LNCaP clone FGC (cell line): Measurements from ENCODE around the gene MARCHF10.
"Not testable (repeated sequence)": the region's sequence is repeated elsewhere in the genome, so short reads cannot be mapped to it uniquely, and the experiment has no call there.

Experiments used
- DNase-seq: peaks from one replicate; pipeline ENCODE4 v3.0.0-alpha.2; 2011; ENCODE audit warnings: low read depth
- H3K4me3 ChIP-seq: 2 replicates; pipeline ENCODE4 v1.5.1; 2011; ENCODE audit warnings: mild to moderate bottlenecking, low read depth, low read length, control low read depth
- CTCF ChIP-seq: IDR thresholded peaks from 2 replicates; pipeline ENCODE4 v1.5.1; 2012; ENCODE audit warnings: mild to moderate bottlenecking; ENCODE audit not compliant: control insufficient read depth, insufficient read depth; ENCODE audit errors: extremely low read depth

The MARCHF10 gene

GRCh38 chr17:62848334-62848733, 40.2 kb upstream of the MARCHF10 start:
- no peak for TF ChIP-seq CTCF
- no peak overlapping the region for H3K4me3 ChIP-seq
- DNase-seq = no peak

- no peak for DNase-seq
- TF ChIP-seq CTCF = no peak
- H3K4me3 ChIP-seq = no peak overlapping the region
These were observed 39.3 kb upstream of the MARCHF10 start for GRCh38 chr17:62847426-62847825.

GRCh38 chr17:62840871-62841270, 32.8 kb upstream of the MARCHF10 start:
- no peak overlapping the region for H3K4me3 ChIP-seq
- no peak for DNase-seq
- TF ChIP-seq CTCF = no peak

GRCh38 chr17:62833816-62834215, 25.7 kb upstream of the MARCHF10 start:
- DNase-seq, H3K4me3 ChIP-seq: not testable (repeated sequence)

GRCh38 chr17:62832405-62832804, 24.3 kb upstream of the MARCHF10 start:
- no peak for TF ChIP-seq CTCF
- no peak for DNase-seq
- no peak overlapping the region for H3K4me3 ChIP-seq

- not testable (repeated sequence) for H3K4me3 ChIP-seq, DNase-seq
These were observed 23.0 kb upstream of the MARCHF10 start for GRCh38 chr17:62831066-62831465.

GRCh38 chr17:62827746-62828485, 19.8 kb upstream of the MARCHF10 start:
- peak; percentile 58 for DNase-seq
- no peak overlapping the region for H3K4me3 ChIP-seq
- no peak for TF ChIP-seq CTCF

- no peak for DNase-seq
- no peak overlapping the region for H3K4me3 ChIP-seq
- no peak for TF ChIP-seq CTCF
These were observed 18.8 kb upstream of the MARCHF10 start for GRCh38 chr17:62826956-62827355.
